ENCODE data around the gene MLPH. TPM values are rescaled to one million over a fixed set of nuclear protein-coding genes. Genes with fewer than 3 reads are reported as not detected.

MLPH gene
- total and polyA plus RNA-seq, 2 of the 13 experiments (the other 11 are each of a cell fraction or from before 2014, with no cell fraction given) = 0.12 TPM; not detected in 1

DNA sequence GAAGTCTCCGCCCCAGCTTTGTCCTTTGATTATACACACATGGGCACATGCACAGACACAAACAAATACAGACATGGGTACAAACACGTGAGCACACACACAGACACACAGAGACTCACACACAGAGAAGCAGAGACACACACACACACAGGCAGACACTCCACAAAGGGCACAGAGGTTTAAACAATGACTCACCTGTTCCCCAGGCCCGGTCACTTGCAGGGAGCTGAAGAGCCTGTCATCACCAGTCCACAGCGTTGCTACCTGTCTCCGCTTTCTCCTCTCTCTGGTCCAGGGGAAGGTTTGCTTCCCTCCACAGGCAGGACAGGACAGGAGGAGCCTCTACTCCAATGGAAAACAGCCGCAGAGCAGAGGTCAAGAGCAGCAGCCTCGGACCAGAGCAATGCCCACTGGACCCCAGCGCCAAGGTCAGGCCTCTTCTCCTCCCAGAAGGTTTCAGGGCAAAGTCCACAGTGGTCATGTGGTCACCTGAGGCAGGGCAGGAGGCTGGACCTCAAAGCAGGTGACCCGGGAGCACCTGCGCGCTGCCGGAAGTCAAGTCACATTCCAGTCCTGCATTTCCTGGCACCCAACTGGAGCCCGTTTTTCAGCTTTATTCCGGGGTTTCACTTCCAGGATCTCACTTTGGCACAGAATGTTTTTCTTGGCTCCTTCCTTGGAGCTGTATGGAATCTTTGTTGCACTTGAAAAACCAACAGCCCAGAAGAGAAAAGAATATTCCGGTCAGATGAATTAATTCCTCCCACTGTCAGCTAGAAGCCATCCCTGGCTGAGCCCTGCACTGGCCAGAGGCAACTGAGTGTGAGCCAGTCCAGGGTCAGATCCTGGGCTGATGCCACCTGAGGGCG, 103.5 kb downstream of the MLPH start, which contains the start of gene RAB17 (continued):
- TF ChIP-seq GMEB2 (CRISPR knock-in tag; IDR thresholded peaks at IDR 0.05; ENCODE audit: low read depth) = no peak
- peak; percentile 93 for TF ChIP-seq ZNF160 (CRISPR knock-in tag; IDR thresholded peaks at IDR 0.05)
- TF ChIP-seq GFI1 (CRISPR knock-in tag; IDR thresholded peaks at IDR 0.05; ENCODE audit: borderline replicate concordance) = peak; percentile 94
- peak; percentile 94; the same call in 1 of the 2 replicates for TF ChIP-seq ZNF816 (CRISPR knock-in tag; IDR thresholded peaks at IDR 0.05; ENCODE audit: borderline replicate concordance)
- TF ChIP-seq ZNF678 (CRISPR knock-in tag; IDR thresholded peaks at IDR 0.05) = no peak
- peak; percentile 62 for TF ChIP-seq MTF2 (CRISPR knock-in tag; IDR thresholded peaks at IDR 0.05; ENCODE audit: borderline replicate concordance)
- peak; percentile 88; the same call in 1 of the 2 replicates for TF ChIP-seq IRF2 (CRISPR knock-in tag; IDR thresholded peaks at IDR 0.05)
- no peak for TF ChIP-seq ZNF577 (CRISPR knock-in tag; IDR thresholded peaks at IDR 0.05; ENCODE audit: borderline replicate concordance, low read depth)
- TF ChIP-seq, protein P1, sequence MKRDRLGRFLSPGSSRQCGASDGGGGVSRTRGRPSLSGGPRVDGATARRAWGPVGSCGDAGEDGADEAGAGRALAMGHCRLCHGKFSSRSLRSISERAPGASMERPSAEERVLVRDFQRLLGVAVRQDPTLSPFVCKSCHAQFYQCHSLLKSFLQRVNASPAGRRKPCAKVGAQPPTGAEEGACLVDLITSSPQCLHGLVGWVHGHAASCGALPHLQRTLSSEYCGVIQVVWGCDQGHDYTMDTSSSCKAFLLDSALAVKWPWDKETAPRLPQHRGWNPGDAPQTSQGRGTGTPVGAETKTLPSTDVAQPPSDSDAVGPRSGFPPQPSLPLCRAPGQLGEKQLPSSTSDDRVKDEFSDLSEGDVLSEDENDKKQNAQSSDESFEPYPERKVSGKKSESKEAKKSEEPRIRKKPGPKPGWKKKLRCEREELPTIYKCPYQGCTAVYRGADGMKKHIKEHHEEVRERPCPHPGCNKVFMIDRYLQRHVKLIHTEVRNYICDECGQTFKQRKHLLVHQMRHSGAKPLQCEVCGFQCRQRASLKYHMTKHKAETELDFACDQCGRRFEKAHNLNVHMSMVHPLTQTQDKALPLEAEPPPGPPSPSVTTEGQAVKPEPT (CRISPR knock-in tag; IDR thresholded peaks at IDR 0.05; ENCODE audit: low read depth) = peak; percentile 91
- TF ChIP-seq SRSF1 (optimal IDR thresholded peaks at IDR 0.05; ENCODE audit: low read depth, low read length) = no peak
- 0 out of 2 replicates have a peak, but pooled peaks have one; percentile 8 for TF ChIP-seq RFX3 (CRISPR knock-in tag; IDR thresholded peaks at IDR 0.05)
- TF ChIP-seq, protein P2, sequence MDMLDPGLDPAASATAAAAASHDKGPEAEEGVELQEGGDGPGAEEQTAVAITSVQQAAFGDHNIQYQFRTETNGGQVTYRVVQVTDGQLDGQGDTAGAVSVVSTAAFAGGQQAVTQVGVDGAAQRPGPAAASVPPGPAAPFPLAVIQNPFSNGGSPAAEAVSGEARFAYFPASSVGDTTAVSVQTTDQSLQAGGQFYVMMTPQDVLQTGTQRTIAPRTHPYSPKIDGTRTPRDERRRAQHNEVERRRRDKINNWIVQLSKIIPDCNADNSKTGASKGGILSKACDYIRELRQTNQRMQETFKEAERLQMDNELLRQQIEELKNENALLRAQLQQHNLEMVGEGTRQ (IDR thresholded peaks at IDR 0.05; ENCODE audit: low read depth, low read length) = peak; percentile 79
- TF ChIP-seq, protein P2 (CRISPR knock-in tag; IDR thresholded peaks at IDR 0.05; ENCODE audit: borderline replicate concordance) = peak; percentile 95
- peak; percentile 98 for TF ChIP-seq SALL1 (CRISPR knock-in tag; IDR thresholded peaks at IDR 0.05)
- peak; percentile 98 for TF ChIP-seq MED1 (CRISPR knock-in tag; IDR thresholded peaks at IDR 0.05)
- no peak; the same call in 1 of the 2 replicates for TF ChIP-seq TP53 (CRISPR knock-in tag; conservative IDR thresholded peaks at IDR 0.05)
- no peak for TF ChIP-seq PHF8 (CRISPR knock-in tag; IDR thresholded peaks at IDR 0.05)
- peak; percentile 91 for TF ChIP-seq NCOA2 (CRISPR knock-in tag; IDR thresholded peaks at IDR 0.05)
- no peak for TF ChIP-seq ZNF30 (CRISPR knock-in tag; IDR thresholded peaks at IDR 0.05)
- TF ChIP-seq ARID4A (CRISPR knock-in tag; IDR thresholded peaks at IDR 0.05; ENCODE audit: borderline replicate concordance) = peak; percentile 93; the same call in 1 of the 2 replicates
